ENCODE measurements around the gene DISC1.

DNA sequence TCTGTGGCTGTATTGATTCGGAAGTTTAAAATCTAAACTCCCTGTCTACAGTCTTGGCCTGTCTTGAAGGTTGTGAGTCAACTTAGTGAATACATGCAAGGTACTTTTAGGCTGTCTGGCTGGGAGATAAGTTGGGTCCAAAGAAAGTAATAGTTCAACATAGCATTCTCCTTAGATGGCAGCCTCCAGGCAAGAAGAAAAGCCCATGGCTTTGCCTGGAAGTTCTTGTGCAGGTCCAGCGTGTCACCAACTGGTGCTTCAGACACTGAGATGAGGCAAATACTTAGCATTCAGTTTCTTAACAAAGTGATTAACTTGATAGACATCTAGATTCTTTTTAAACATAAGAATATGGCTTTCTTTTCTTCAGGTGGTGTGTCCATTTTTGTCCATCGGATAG is 328.2 kb downstream of the DISC1 start:
- TF ChIP-seq, protein P1, sequence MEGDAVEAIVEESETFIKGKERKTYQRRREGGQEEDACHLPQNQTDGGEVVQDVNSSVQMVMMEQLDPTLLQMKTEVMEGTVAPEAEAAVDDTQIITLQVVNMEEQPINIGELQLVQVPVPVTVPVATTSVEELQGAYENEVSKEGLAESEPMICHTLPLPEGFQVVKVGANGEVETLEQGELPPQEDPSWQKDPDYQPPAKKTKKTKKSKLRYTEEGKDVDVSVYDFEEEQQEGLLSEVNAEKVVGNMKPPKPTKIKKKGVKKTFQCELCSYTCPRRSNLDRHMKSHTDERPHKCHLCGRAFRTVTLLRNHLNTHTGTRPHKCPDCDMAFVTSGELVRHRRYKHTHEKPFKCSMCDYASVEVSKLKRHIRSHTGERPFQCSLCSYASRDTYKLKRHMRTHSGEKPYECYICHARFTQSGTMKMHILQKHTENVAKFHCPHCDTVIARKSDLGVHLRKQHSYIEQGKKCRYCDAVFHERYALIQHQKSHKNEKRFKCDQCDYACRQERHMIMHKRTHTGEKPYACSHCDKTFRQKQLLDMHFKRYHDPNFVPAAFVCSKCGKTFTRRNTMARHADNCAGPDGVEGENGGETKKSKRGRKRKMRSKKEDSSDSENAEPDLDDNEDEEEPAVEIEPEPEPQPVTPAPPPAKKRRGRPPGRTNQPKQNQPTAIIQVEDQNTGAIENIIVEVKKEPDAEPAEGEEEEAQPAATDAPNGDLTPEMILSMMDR (IDR thresholded peaks at IDR 0.05): no peak
- TF ChIP-seq POLR2AphosphoS5 (IDR thresholded peaks at IDR 0.05) (no peak), POLR2A (IDR thresholded peaks at IDR 0.05) (no peak)
